CD4-positive, alpha-beta T cell (primary cell): ENCODE results near the gene ZCCHC7. TPM values are rescaled to one million over a fixed set of nuclear protein-coding genes. Genes with fewer than 3 reads are reported as not detected.

Experiments
- ATAC-seq: fragments of 200-7000 bp; cut with Tn5 transposase; one replicate; pipeline ENCODE4 v1.10.0; 2022; ENCODE audit warnings: mild to moderate bottlenecking; ENCODE audit not compliant: poor library complexity
- CTCF ChIA-PET: fragments of 350-600 bp; sonication (Branson Sonifier 250); formaldehyde crosslinking; loops from one replicate; lab custom pipeline; 2021; ENCODE audit warnings: antibody characterized with exemption, inconsistent platforms; lab: Charles Lee
- POLR2A ChIA-PET: fragments of 350-600 bp; sonication (Branson Sonifier 250); formaldehyde crosslinking; loops from one replicate; lab custom pipeline; 2021; ENCODE audit warnings: antibody characterized with exemption, inconsistent platforms; lab: Charles Lee
- DNase-seq, 14 experiments: peaks; one replicate each; pipeline ENCODE4 v3.0.0-alpha.2; 2013 to 2020; ENCODE audit warnings: mixed read lengths in 2 of 14
- H3K27ac ChIP-seq, 2 donors: one replicate each; pipeline versions ENCODE4 v1.5.1 to v1.7.0; 2013; ENCODE audit warnings: low read length in 2 of 2, low read depth in 1 of 2, mild to moderate bottlenecking in 1 of 2
- H3K27me3 ChIP-seq, 2 experiments: 1 replicate in 1 of 2; 2 replicates in 1 of 2; pipeline versions ENCODE4 v1.6.1 to v1.7.0; 2013; ENCODE audit warnings: low read length in 2 of 2, control low read depth in 1 of 2, mild to moderate bottlenecking in 1 of 2, moderate library complexity in 1 of 2; ENCODE audit not compliant: insufficient read depth in 2 of 2, control insufficient read depth in 1 of 2
- H3K36me3 ChIP-seq: one replicate; pipeline ENCODE4 v1.6.1; 2013; ENCODE audit warnings: low read length, control low read depth; ENCODE audit not compliant: insufficient read depth
- H3K4me1 ChIP-seq: one replicate; pipeline ENCODE4 v1.6.1; 2013; ENCODE audit warnings: low read length, control low read depth; ENCODE audit not compliant: insufficient read depth
- H3K4me3 ChIP-seq: one replicate; pipeline ENCODE4 v1.5.1; 2013; ENCODE audit warnings: mild to moderate bottlenecking, low read length, moderate library complexity
- H3K9me3 ChIP-seq, 2 experiments: 1 replicate in 1 of 2; 2 replicates in 1 of 2; pipeline versions ENCODE4 v1.6.1 to v1.7.0; 2013; ENCODE audit warnings: low read length in 2 of 2, mild to moderate bottlenecking in 2 of 2, control low read depth in 1 of 2, moderate library complexity in 1 of 2; ENCODE audit not compliant: control insufficient read depth in 1 of 2, insufficient read depth in 1 of 2
- H3K27ac Mint-ChIP-seq: one replicate; pipeline ENCODE4 v1.8.0; 2020; ENCODE audit warnings: mixed read lengths
- H3K27me3 Mint-ChIP-seq: one replicate; pipeline ENCODE4 v1.8.0; 2021; ENCODE audit warnings: mixed read lengths
- H3K36me3 Mint-ChIP-seq: one replicate; pipeline ENCODE4 v1.8.0; 2021; ENCODE audit warnings: low read depth, mixed read lengths
- H3K4me1 Mint-ChIP-seq: one replicate; pipeline ENCODE4 v1.8.0; 2021; ENCODE audit warnings: low read depth, mixed read lengths
- H3K4me3 Mint-ChIP-seq: one replicate; pipeline ENCODE4 v1.8.0; 2020; ENCODE audit warnings: mild to moderate bottlenecking, mixed read lengths
- H3K9me3 Mint-ChIP-seq: one replicate; pipeline ENCODE4 v1.8.0; 2020; ENCODE audit warnings: mixed read lengths
- intact Hi-C, 2 experiments: fragments of 100-400 bp; cut with DNase I in 1 of 2; cut with micrococcal nuclease in 1 of 2; formaldehyde crosslinking; loops; one replicate each; pipeline versions ENCODE4 v1.15.1 to v1.9.0; 2023 to 2025; cut with DNase I, micrococcal nuclease
- total RNA-seq, 174 experiments: library from RNA in 2 of 174; stranded (reverse) in 2 of 174; gene quantifications; one replicate each; pipeline ENCODE4 v1.2.3 and lab custom pipeline; 2021 to 2026
- TF ChIP-seq, protein P1 (sequence below): fragments of 200-600 bp; IDR thresholded peaks from one replicate; pipeline ENCODE4 v1.8.0; 2022; ENCODE audit warnings: antibody characterized with exemption, mild to moderate bottlenecking

The ZCCHC7 gene
- total RNA-seq, 2 experiments from 2014 or later = 40.7 to 41.0 TPM

DNA sequence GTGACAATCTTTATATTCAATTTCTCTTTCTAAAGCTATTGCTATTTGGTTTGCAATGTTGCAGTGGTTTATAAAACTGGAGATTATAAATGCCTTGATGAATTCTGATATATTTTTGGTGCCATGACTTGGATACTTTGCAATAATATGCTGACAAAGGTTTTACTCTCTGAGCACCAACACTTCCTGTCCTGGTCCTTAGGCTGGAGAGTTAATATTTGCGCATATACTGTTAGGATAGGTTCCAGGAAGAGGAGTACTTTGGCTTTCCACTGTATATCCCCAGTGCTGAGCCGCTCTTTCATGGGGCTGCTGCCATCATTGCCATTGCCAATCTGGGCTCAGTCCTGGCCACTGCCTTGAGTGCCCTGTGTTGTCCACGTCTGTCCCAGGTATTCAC is 139.6 kb downstream of the ZCCHC7 start:
- Histone ChIP-seq H3K36me3 (peaks cover 10% of the 10 kb centered on the region), H3K4me3 (no peak overlapping the region), H3K27me3 (no peaks in the 10 kb centered on the region), H3K27ac (no peak overlapping the region), H3K9me3 (no peaks in the 10 kb centered on the region), H3K4me1 (no peaks in the 10 kb centered on the region)
- ChIA-PET POLR2A (no interaction called here), CTCF (no interaction called here)
- intact Hi-C loops = loop anchor here in 1 of 2 experiments (5.0 kb wide), 1 partner anchor 263 kb away; no protein-coding TSS in a partner anchor
- DNase-seq (no peak), ATAC-seq (no peak)
- TF ChIP-seq, protein P1, sequence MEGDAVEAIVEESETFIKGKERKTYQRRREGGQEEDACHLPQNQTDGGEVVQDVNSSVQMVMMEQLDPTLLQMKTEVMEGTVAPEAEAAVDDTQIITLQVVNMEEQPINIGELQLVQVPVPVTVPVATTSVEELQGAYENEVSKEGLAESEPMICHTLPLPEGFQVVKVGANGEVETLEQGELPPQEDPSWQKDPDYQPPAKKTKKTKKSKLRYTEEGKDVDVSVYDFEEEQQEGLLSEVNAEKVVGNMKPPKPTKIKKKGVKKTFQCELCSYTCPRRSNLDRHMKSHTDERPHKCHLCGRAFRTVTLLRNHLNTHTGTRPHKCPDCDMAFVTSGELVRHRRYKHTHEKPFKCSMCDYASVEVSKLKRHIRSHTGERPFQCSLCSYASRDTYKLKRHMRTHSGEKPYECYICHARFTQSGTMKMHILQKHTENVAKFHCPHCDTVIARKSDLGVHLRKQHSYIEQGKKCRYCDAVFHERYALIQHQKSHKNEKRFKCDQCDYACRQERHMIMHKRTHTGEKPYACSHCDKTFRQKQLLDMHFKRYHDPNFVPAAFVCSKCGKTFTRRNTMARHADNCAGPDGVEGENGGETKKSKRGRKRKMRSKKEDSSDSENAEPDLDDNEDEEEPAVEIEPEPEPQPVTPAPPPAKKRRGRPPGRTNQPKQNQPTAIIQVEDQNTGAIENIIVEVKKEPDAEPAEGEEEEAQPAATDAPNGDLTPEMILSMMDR = no peak
- Mint-ChIP-seq H3K4me1 (peaks cover 8% of the 10 kb centered on the region), H3K27ac (no peak overlapping the region), H3K27me3 (no peaks in the 10 kb centered on the region), H3K9me3 (no peaks in the 10 kb centered on the region), H3K4me3 (no peak overlapping the region), H3K36me3 (peaks cover 20% of the 10 kb centered on the region)

DNA sequence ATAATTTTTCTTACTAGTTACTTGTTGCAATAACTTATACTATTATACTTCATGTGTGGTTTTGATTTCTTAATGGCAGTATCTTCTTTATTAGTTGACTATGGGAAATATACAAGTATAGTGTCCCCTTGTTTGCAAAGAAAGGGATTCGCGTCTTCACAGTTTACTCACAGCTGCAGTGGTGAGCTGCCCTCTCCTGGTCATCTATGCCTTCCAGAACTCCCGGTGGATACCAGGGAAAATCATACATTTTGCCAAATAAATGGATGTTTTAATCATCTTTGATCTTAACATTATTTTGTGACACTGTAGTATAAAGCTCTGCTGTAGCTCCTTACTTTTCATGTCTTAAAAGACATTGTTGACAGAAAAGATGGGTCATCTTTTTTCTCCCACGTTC is 142.0 kb downstream of the ZCCHC7 start:
- no peaks in the 10 kb centered on the region for H3K27me3 ChIP-seq
- H3K4me3 ChIP-seq = no peak overlapping the region
- peaks cover 7% of the 10 kb centered on the region for H3K36me3 Mint-ChIP-seq
- intact Hi-C loops = loop anchor here in 1 of 2 experiments (5.0 kb wide), 1 partner anchor 265 kb away; no protein-coding TSS in a partner anchor
- no peaks in the 10 kb centered on the region for H3K4me1 ChIP-seq
- H3K27ac ChIP-seq = no peak overlapping the region
- CTCF ChIA-PET = interaction anchor here (0.5 to 1.0 kb wide), 2 partner anchors 140 to 267 kb away, joined by 3 read pairs; no protein-coding TSS in a partner anchor
- POLR2A ChIA-PET = no interaction called here
- no peaks in the 10 kb centered on the region for H3K9me3 Mint-ChIP-seq
- H3K36me3 ChIP-seq = peaks cover 4% of the 10 kb centered on the region
- no peaks in the 10 kb centered on the region for H3K9me3 ChIP-seq
- no peak overlapping the region for H3K4me3 Mint-ChIP-seq
- H3K27me3 Mint-ChIP-seq = no peaks in the 10 kb centered on the region
- no peak for DNase-seq
- no peaks in the 10 kb centered on the region for H3K4me1 Mint-ChIP-seq
- ATAC-seq = no peak
- no peak overlapping the region for H3K27ac Mint-ChIP-seq
- TF ChIP-seq, protein P1 = peak; percentile 13

DNA sequence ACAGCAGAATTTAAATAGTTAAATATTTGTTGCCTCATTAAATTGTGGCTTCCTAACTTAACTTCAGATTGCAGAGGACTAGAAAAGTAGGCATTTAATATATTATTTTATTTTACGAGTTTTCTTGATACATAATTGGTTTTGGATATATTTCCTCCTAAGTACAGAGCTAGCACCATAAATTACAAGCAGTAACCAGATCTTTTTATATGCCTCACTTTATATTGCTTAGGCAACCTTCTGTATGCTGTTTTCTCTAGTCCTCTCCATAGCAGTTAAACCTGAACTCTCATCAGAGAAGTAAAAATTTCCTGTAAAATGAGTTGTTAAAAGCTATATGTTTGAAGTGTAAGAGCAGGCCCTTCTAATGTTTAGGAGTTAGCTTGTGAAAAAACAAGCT is 144.2 kb downstream of the ZCCHC7 start:
- no peak overlapping the region for H3K27ac Mint-ChIP-seq
- H3K4me1 ChIP-seq = no peaks in the 10 kb centered on the region
- ChIA-PET POLR2A (no interaction called here), CTCF (no interaction called here)
- ATAC-seq (no peak), DNase-seq (no peak)
- H3K36me3 ChIP-seq = peaks cover 4% of the 10 kb centered on the region
- intact Hi-C loops = loop anchor here in 1 of 2 experiments (5.0 kb wide), 1 partner anchor 267 kb away; no protein-coding TSS in a partner anchor
- no peaks in the 10 kb centered on the region for H3K27me3 ChIP-seq
- no peaks in the 10 kb centered on the region for H3K9me3 ChIP-seq
- TF ChIP-seq, protein P1 = no peak
- no peak overlapping the region for H3K27ac ChIP-seq
- no peaks in the 10 kb centered on the region for H3K9me3 Mint-ChIP-seq
- no peaks in the 10 kb centered on the region for H3K4me1 Mint-ChIP-seq
- no peak overlapping the region for H3K4me3 Mint-ChIP-seq
- no peak overlapping the region for H3K4me3 ChIP-seq
- H3K27me3 Mint-ChIP-seq = no peaks in the 10 kb centered on the region
- peaks cover 14% of the 10 kb centered on the region for H3K36me3 Mint-ChIP-seq
